Measurements from ENCODE around the gene ZNF497.
"Not testable (repeated sequence)": the region's sequence is repeated elsewhere in the genome, so short reads cannot be mapped to it uniquely, and the experiment has no call there.

DNA sequence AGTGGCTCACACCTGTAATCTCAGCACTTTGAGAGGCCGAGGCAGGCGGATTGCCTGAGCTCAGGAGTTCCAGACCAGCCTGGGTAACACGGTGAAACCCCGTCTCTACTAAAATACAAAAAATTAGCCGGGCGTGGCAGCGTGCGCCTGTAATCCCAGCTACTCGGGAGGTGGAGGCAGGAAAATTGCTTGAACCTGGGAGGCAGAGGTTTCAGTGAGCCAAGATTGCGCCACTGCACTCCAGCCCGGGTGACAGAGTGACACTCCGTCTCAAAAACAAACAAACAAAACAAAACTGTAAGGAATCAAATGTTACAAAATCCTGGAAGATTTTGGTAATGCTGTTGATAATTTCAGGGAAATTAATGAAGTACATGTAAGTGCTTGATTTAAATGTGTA is 14.5 kb downstream of the ZNF497 start:
- TF ChIP-seq, protein P1, sequence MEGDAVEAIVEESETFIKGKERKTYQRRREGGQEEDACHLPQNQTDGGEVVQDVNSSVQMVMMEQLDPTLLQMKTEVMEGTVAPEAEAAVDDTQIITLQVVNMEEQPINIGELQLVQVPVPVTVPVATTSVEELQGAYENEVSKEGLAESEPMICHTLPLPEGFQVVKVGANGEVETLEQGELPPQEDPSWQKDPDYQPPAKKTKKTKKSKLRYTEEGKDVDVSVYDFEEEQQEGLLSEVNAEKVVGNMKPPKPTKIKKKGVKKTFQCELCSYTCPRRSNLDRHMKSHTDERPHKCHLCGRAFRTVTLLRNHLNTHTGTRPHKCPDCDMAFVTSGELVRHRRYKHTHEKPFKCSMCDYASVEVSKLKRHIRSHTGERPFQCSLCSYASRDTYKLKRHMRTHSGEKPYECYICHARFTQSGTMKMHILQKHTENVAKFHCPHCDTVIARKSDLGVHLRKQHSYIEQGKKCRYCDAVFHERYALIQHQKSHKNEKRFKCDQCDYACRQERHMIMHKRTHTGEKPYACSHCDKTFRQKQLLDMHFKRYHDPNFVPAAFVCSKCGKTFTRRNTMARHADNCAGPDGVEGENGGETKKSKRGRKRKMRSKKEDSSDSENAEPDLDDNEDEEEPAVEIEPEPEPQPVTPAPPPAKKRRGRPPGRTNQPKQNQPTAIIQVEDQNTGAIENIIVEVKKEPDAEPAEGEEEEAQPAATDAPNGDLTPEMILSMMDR (IDR thresholded peaks at IDR 0.05), result not testable (repeated sequence)
- not testable (repeated sequence) for TF ChIP-seq POLR2A (IDR thresholded peaks at IDR 0.05)
